ENCODE data around the gene TREML1. TPM values are rescaled to one million over a fixed set of nuclear protein-coding genes. Genes with fewer than 3 reads are reported as not detected.
"Not testable (repeated sequence)": the region's sequence is repeated elsewhere in the genome, so short reads cannot be mapped to it uniquely, and the experiment has no call there.

TREML1 gene
- total RNA-seq, 1 donor from 2014 or later = 2.5 TPM

- Histone ChIP-seq H3K27me3 (peaks cover 3% of the 10 kb centered on the region), H3K9me3 (no peaks in the 10 kb centered on the region), H3K4me3 (no peak overlapping the region), H3K4me1 (no peaks in the 10 kb centered on the region), H3K36me3 (no peaks in the 10 kb centered on the region), H3K27ac (no peak overlapping the region)
- DNase-seq = no peak
- intact Hi-C loops (cut with DNase I) = no loop called here
- no peak for ATAC-seq
- no peak for TF ChIP-seq CTCF (IDR thresholded peaks at IDR 0.05)
These were observed 35.8 kb upstream of the TREML1 start for GRCh38 chr6:41189967-41190366.

- H3K27me3 ChIP-seq, H3K36me3 ChIP-seq: not testable (repeated sequence)
These were observed 34.9 kb upstream of the TREML1 start for GRCh38 chr6:41189046-41189445.

GRCh38 chr6:41187924-41188886 lies 34.1 kb upstream of the TREML1 start:
- Histone ChIP-seq H3K9me3 (no peaks in the 10 kb centered on the region), H3K4me1 (no peaks in the 10 kb centered on the region), H3K4me3 (no peak overlapping the region), H3K27me3 (peaks cover 3% of the 10 kb centered on the region), H3K36me3 (no peaks in the 10 kb centered on the region), H3K27ac (no peak overlapping the region)
- DNase-seq = no peak
- intact Hi-C loops (cut with DNase I) = no loop called here
- no peak for TF ChIP-seq CTCF (IDR thresholded peaks at IDR 0.05)
- no peak for ATAC-seq

More at GRCh38 chr6:41189046-41189445, 34.9 kb upstream of the TREML1 start:
- DNase-seq; H3K9me3 ChIP-seq; H3K4me3 ChIP-seq; H3K27ac ChIP-seq; ATAC-seq; H3K4me1 ChIP-seq; intact Hi-C loops (cut with DNase I): not testable (repeated sequence)

- Histone ChIP-seq H3K27me3 (no peaks in the 10 kb centered on the region), H3K4me1 (no peaks in the 10 kb centered on the region), H3K27ac (no peak overlapping the region), H3K36me3 (no peaks in the 10 kb centered on the region), H3K4me3 (no peak overlapping the region), H3K9me3 (no peaks in the 10 kb centered on the region)
- DNase-seq = no peak
- intact Hi-C loops (cut with DNase I) = no loop called here
- peak; percentile 40 for ATAC-seq
- TF ChIP-seq CTCF (IDR thresholded peaks at IDR 0.05) = no peak
These were observed 31.9 kb upstream of the TREML1 start for GRCh38 chr6:41186031-41186562.

- Histone ChIP-seq H3K4me1 (no peaks in the 10 kb centered on the region), H3K9me3 (no peaks in the 10 kb centered on the region), H3K36me3 (no peaks in the 10 kb centered on the region), H3K27ac (no peak overlapping the region), H3K4me3 (no peak overlapping the region), H3K27me3 (no peaks in the 10 kb centered on the region)
- intact Hi-C loops (cut with DNase I) = no loop called here
- TF ChIP-seq CTCF (IDR thresholded peaks at IDR 0.05) = no peak
- DNase-seq (no peak), ATAC-seq (no peak)
These were observed 30.6 kb upstream of the TREML1 start for GRCh38 chr6:41184761-41185160.

All from upper lobe of right lung (tissue), 1 donor.